AML-193 (cell line): Measurements from ENCODE around the gene ARFGEF3.

ENCODE experiments used
- DNase-seq, 2 experiments: peaks; one replicate each; lab custom pipeline; 2025; lab: John Stamatoyannopoulos, UW

The ARFGEF3 gene

DNA sequence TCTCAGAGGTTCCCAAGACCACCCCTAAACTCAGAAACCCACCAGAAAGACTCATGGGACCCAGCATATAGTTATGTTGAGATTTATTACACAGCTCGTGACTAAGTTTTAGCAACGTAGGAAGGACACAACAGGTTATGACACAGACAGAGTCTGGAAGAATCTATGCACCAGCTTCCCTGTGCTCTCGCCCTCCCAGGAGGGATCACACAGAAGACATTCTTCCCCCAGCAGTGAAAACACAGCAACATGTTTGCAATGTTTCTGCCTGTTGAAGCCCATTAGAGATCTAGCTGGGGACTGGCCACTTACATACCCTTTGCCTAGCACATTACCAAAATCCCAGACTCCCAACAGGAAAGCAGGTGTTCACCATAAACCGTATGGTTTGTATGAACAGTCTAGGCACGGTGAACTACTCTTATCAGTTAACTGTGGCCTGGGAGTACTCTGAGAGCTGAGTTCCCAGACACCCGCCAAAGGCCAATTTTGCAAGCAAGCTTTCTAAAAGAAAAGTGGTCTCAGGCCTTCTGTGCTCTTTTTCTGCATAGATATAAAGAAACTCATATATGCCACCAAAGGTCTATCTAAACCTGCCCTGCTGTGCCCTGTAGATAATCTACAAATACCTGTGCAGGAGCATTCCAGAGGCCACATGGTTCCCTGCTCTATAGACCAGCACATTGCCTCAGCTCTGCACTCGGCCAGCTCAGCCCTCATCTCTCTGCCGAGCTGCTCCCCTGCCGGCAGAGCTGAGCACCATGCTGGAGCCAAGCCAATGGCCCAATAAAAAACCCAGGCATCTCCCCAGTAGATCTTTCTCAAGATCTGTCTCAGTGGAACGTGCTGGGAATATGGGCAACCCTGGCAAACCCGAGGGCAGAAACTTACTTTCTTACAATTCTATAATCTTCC, 146.3 kb downstream of the ARFGEF3 start:
- DNase-seq = no peak

DNA sequence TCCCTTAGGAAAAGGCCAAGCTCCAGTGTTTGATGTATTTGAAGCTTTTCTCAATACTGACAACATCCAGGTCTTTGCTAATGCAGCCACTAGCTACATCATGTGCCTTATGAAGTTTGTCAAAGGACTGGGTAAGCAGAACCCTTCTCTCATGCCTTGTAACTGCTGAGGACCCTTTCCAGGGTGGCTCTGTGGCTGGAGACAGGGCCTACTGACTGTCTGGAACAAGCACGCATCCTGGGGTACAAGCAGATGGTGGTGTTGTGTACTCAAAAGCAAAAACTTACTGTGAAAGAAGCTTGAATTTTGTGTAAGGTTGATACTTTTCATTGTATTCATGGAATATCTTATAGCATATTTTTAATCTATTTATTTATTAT, 147.0 kb downstream of the ARFGEF3 start:
- DNase-seq = no peak

DNA sequence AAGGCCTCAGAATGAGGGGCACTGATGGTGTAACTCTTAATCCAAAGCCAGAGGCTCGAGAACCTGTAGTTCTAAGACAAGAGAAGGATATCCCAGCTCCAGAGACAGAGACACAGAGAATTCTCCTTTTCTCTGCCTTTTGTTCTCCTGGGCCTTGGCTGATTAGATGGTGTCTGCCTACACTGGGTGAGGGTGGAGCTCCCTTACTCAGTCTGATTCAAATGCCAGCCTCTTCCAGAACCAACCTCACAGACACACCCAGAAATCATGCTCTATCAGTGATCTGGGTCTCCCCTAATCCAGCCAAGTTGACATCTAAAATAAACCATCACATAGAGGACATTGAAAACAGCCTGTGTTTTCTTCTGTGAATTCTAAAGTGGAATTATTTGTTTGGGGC, 148.0 kb downstream of the ARFGEF3 start:
- no peak for DNase-seq

DNA sequence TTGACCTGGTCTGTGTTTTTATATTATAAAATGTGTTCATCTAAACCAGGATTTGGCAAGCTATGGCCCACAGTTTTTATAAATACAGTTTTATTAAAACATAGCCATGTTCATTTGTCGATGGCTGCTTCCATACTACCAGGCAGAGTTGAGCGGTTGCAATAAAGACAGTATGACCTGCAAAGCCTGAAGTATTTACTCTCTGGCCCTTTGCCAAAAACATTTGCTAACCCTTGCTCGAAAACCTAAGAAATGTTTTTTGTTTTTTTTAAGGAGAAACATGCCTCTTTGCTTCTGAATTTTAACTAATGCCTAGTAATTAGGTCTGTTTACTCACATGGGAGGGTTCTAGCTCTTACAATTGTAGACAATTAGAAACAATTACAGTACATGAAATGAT, 148.6 kb downstream of the ARFGEF3 start:
- DNase-seq = no peak

DNA sequence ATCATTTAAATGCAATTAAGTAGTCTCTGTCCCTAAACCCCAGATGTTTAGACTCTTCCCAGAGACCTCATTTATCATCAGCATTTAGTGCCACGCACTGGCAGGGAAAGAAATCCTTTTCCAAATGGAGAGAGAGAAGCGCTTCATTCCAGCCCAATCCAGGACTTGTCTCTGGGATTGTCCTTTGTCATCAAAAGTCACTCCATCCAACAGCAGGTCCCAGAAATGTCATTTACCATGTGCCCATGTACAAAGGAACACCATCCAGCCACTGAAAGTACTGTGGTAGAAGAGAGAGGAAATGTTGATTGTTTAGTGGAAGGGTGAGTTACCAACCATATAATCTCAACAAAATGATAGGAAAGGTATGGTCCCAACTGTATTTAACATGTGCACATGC, 149.1 kb downstream of the ARFGEF3 start:
- DNase-seq = no peak

DNA sequence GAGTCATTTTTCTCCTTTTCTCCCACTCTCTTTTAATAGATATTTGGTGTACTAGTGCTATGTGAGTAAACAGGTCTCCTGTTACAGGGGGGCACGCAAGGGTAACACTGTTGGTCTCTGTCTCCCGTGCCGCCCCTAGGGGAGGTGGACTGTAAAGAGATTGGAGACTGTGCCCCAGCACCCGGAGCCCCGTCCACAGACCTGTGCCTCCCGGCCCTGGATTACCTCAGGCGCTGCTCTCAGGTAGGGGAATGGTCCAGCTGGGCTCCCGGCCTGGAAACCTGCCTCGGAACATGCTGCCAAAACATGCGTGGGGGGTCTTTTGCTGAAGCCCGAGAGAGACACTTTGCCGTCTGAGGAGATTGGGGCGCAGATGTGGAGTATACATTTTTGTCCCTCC, 149.5 kb downstream of the ARFGEF3 start:
- no peak for DNase-seq

DNA sequence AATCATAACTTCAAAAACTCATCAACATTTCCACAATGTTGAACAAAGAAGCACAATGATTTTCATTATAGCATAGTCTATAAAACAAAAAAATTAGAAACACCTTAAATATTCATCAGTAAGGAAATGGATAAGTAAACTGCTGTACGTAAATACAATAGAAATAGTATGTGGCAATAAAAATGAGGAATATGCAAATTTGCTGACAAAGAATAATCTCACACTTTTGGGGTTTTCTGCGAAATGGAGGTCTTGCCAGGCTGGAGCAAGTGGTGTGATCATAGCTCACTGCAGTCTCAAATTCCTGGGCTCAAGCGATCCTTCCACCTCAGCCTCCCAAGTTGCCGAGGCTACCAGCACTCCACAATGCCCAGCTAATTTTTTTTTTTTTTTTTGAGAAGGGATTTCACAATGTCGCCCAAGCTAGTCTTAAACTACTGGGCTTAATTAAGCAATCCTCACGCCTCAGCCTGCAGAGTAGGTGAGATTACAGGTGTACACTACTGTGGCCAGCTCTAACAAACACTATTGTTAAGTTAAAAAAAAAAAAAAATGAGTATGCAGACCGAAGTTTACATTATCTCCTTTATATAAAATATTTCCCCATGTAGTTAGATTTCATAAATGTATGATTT, 157.1 kb downstream of the ARFGEF3 start:
- DNase-seq = no peak

DNA sequence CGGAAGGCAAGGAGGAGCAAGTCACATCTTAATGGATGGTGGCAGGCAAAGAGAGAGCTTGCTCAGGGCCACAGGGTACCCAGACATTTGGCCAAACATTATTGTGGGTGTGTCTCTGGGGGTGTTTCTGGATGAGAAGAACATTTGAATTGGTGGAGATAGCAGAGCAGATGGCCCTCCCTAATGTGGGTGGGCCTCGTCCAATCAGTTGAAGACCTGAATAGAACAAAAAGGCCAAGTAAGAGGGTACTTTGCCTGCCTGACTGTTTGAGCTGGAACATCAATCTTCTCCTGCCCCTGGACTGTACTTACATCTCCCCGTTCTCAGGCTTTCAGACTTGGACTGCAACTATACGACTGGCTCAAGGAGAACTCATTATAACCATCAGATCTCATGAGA, 160.2 kb downstream of the ARFGEF3 start:
- no peak for DNase-seq

DNA sequence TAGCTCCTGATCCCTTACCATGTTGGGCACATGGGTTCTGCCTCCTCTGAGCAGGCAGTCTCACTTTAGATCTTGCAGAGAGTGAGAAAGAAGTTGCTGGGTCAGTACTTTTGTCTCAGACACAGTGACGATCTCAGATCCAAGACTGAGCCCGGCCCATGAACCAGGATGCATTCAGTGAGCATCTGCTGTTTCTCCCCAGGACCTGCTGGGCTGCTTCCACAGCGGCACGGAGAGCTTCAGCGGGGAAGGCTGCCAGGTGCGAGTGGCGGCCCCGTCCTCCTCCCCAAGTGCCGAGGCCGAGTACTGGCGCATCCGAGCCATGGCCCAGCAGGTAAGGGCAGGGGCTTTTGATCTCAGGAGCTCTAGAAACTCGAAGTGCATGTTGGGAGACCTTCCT, 162.1 kb downstream of the ARFGEF3 start:
- DNase-seq = no peak

DNA sequence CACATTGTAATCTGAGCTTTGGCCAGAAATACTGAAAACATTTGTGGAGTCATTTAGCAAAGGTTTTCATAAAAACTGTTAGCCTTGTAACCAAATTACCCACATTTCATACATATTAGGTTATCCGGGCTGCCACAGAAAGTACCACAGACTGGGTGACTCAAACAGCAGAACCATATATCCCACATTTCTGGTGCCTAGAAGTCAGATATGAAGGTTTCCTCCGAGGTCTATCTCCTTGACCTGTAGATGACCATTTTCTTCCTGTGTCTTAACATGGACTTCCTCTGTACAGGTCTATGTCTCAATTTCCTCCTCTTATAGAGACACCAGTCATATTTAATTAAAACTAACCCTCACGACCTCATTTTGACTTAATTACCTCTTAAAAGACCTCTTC, 166.5 kb downstream of the ARFGEF3 start:
- DNase-seq = peak; percentile 23 to 31

DNA sequence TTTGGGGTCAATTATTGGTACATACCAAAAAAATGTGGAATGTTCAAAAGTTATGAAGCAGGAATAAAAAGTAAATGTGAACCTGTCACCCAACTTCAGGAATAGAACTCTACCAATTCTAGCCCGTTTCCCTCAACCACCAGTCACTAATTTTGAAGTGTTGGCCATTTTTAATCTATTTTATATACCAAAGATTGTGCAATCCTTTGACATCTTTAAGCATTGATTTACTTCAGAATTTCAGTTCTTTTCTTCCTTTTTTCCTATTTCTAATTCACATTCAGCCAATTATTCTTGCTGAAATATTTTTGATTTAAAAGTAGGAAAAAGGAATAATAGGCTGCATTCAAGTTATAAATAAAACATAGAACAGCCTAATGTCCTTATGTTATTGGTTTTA, 169.0 kb downstream of the ARFGEF3 start:
- no peak for DNase-seq

DNA sequence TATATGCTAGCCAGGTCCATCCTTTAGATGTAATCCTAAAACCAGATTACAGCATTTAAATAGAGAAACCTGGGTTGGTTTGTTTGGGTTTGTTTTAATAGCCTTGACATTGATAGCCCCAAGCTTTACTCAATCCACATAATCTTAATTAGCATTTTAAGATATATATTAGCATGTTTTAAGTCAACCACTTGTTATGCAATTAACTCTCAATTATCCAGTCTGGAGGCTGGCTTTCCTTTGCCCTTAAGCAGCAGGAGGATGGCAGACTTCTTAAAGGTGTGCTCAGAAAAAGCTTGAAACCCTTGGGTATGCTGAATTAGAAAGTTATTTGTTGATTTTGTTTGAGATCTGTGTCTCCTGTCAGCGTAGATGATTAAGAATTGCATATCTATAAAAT, 169.7 kb downstream of the ARFGEF3 start:
- DNase-seq = no peak

DNA sequence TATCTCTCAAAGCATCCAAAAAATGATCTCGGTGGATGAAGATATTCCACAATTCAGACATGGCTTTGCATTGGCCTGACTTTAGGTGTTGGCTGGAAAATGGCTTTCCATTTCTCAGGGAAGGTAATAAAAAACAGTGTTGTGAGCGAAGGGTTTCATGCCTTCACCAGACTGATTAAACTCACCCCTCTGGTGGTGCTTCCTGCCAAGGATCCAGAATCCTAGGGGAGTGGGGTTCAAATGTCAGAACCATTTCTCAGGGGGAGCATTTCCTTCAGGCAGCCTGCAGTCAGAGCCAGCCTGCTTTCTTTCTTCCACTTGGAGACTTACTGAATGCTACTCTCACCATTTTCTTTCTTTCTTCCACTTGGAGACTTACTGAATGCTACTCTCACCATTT, 170.2 kb downstream of the ARFGEF3 start:
- no peak for DNase-seq

DNA sequence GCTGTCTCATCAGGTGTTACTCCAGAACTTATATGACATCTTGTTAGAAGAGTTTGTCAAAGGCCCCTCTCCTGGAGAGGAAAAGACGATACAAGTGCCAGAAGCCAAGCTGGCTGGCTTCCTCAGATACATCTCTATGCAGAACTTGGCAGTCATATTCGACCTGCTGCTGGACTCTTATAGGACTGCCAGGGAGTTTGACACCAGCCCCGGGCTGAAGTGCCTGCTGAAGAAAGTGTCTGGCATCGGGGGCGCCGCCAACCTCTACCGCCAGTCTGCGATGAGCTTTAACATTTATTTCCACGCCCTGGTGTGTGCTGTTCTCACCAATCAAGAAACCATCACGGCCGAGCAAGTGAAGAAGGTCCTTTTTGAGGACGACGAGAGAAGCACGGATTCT, 172.3 kb downstream of the ARFGEF3 start:
- DNase-seq = no peak

DNA sequence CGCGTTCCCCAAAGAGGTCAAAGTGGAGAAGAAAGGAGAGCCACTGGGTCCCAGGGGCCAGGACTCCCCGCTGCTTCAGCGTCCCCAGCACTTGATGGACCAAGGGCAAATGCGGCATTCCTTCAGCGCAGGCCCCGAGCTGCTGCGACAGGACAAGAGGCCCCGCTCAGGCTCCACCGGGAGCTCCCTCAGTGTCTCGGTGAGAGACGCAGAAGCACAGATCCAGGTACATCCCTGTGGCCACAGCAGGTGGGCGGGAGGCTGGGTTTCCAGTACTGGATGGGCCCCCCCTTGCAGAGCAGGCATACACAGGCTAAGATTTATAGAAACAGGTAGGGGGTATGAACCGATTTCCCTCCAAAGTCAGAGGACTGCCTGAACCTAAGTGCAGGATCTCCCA, 173.2 kb downstream of the ARFGEF3 start:
- DNase-seq = no peak

DNA sequence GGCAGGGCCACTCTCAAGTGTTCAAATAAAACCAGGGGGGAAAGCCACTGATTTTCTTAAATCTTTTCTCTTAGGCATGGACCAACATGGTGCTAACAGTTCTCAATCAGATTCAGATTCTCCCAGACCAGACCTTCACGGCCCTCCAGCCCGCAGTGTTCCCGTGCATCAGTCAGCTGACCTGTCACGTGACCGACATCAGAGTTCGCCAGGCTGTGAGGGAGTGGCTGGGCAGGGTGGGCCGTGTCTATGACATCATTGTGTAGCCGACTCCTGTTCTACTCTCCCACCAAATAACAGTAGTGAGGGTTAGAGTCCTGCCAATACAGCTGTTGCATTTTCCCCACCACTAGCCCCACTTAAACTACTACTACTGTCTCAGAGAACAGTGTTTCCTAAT, 174.5 kb downstream of the ARFGEF3 start:
- no peak for DNase-seq

DNA sequence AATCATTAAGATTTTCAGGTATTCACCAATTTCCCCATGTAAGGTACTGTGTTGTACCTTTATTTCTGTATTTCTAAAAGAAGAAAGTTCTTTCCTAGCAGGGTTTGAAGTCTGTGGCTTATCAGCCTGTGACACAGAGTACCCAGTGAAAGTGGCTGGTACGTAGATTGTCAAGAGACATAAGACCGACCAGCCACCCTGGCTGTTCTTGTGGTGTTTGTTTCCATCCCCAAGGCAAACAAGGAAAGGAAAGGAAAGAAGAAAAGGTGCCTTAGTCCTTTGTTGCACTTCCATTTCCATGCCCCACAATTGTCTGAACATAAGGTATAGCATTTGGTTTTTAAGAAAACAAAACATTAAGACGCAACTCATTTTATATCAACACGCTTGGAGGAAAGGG, 175.3 kb downstream of the ARFGEF3 start:
- no peak for DNase-seq

DNA sequence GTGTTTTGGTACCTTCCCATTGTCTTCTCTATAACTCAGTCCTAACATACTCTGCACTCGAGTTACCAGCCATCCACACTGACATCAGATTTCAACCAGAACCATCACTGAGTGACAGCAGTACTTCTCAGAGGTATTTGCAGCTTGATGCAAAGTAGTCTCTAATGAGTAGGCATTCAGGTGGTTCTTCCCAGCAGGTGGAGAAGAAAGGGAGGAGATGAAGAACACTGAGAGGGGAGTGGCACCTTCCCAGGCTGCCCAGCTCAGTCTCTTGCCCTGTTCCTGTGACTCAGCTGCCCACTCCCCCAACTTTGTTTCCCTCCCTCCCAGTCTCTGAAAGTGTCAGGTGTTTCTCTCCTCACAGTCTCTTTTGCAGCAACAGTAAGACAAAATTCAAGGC, 177.3 kb downstream of the ARFGEF3 start:
- DNase-seq = no peak

DNA sequence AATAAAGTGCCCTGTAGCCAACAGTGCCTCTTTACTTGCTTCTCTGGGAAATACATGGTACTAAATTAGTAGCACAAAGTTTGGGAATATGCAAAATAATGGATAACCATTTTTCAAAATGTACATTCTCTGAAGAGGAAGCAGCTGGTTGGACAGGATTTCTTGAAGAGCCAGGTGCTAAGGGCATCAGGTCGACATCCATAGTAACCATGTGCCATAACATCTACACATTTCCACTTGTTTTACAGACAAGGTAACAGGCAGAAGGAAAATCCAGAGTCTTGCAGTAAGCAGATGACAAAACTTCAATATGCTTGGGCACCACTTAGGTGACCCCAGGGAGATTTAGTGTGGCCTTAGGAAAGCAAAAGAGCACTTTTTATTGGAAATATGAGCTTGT, 179.4 kb downstream of the ARFGEF3 start:
- DNase-seq = no peak

DNA sequence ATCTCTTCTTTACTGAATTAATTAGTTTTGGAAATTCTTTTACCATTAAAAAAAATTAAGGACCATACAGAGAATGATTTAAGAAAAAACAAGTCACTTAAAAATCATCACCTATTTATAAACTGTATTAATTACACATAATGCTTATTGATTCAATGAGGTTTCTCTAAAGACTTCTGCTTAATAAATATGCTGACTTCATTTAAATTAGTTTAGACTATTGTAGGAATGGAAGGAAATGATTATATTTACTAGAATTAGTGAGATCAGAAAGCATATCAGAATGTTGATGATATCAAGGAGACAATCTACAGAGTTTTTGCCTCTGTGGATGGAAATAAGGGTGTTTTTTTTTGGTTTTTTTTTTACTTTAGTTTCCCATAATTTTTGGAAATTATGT, 181.4 kb downstream of the ARFGEF3 start:
- DNase-seq = no peak

DNA sequence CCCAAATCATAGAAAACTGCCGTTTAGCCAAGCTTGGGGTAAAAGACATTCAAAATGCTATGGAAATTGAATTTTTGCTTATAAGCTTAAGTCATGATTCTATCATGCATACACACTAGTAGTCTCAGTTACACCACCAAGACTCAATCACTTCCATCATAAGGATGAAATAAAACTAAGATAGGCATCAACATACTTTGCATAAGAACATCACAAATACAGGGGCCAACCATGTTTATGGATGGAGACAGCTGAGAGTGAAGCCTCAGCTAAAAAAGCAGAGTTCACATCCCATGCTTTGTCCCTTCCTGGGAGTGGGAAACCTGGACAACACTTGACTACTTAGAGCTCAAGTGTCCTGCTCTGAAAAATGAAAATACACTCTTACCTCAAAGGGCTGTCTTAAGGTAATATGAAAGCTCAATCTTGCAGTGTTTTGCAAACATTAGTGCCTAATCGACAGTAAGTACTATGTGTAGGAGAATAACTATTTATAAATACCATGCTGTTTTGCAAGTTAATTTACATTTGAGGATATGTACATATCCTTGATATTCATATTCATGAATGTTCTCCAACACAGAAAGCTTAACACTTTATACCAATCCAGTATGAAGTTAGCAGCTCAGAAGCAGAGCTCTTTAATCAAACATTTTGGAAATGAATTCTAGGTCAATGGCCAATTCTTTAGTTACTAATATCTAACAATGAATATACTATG, 184.0 kb downstream of the ARFGEF3 start:
- no peak for DNase-seq

DNA sequence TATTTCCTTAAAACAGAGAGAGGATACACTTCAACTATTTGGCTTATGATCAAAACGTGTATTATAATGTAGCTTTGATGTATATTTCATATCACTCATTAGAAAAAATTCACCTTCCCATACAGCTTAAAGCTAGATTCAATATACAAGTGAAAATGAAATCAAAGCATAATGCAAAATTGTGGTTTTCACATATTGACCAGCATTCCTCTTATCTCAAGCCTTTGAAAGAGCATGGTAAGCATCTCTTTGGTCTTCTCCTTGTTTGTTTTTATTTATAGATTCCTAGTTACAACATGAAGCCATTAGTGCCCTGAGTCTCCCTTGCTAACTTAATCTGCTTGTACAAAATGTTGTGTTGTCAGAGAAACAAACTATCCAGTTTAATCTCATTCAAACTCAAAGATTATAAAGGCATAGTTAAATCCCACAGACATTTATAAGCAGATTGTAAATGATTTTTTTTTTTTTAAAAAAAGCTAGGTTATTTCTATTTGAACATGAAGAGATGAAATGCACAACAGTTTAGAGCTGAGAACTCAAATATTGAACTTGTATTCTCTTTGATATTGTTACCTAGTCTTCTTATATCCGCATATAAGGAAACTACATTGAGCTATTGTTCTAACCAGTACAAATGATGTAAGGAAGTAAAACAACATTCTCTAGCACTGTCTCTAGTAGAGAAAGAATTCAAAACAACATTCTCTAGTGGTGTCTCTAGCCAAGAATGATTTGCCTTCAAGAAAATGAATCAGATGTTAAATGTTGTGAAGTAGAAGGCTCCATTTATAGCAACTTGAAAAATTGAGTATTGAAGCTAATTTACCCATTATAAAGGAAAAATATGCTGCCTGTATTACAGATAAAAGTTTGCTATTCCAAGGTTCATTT, 184.8 kb downstream of the ARFGEF3 start:
- DNase-seq = no peak
